HEK293 (cell line): ENCODE data around the gene FXYD3.

ENCODE experiments used
- CTCF ChIA-PET: fragments of 350-600 bp; formaldehyde crosslinking; extraction: SDS; loops from one replicate; lab custom pipeline; 2021; ENCODE audit warnings: antibody characterized with exemption; lab: Yijun Ruan, JAX
- POLR2A ChIA-PET: fragments of 300-600 bp; formaldehyde crosslinking; extraction: SDS; loops from one replicate; lab custom pipeline; 2020; ENCODE audit warnings: antibody characterized with exemption, inconsistent platforms; lab: Yijun Ruan, JAX
- H3K27ac ChIP-seq: fragments of 200-500 bp; sonication (Bioruptor generic); 2 replicates; pipeline ENCODE4 v1.5.1; 2014; ENCODE audit warnings: low read depth, low read length, control low read depth, inconsistent platforms; ENCODE audit errors: extremely low read depth
- H3K36me3 ChIP-seq, 2 experiments: fragments of 200-500 bp in 1 of 2; sonication (Bioruptor generic) in 1 of 2; 1 replicate in 1 of 2; 2 replicates in 1 of 2; pipeline ENCODE4 v1.5.1; 2014 to 2017; ENCODE audit warnings: inconsistent platforms in 2 of 2, low read length in 2 of 2; ENCODE audit not compliant: control insufficient read depth in 2 of 2, insufficient read depth in 1 of 2
- H3K4me1 ChIP-seq: fragments of 200-500 bp; sonication (Bioruptor generic); 2 replicates; pipeline ENCODE4 v1.5.1; 2014; ENCODE audit warnings: mild to moderate bottlenecking, low read length, inconsistent platforms; ENCODE audit not compliant: control insufficient read depth, insufficient read depth
- H3K4me3 ChIP-seq: 2 replicates; pipeline ENCODE4 v1.5.1; 2011; ENCODE audit warnings: low read depth, mild to moderate bottlenecking, control low read depth, low read length, moderate library complexity
- H3K9me3 ChIP-seq: fragments of 200-500 bp; sonication (Bioruptor generic); 2 replicates; pipeline ENCODE4 v1.5.1; 2014; ENCODE audit warnings: low read depth, low read length, inconsistent platforms; ENCODE audit not compliant: control insufficient read depth, insufficient read depth
- BCL6B ChIP-seq: fragments of 450-650 bp; formaldehyde crosslinking; IDR thresholded peaks from 2 replicates; pipeline ENCODE4 v1.5.1; 2017; ENCODE audit warnings: missing biosample characterization, missing genetic modification characterization
- SP7 ChIP-seq: fragments of 450-650 bp; formaldehyde crosslinking; IDR thresholded peaks from 2 replicates; pipeline ENCODE4 v1.5.1; 2016; ENCODE audit warnings: missing biosample characterization, missing genetic modification characterization
- ZIC2 ChIP-seq: fragments of 450-650 bp; formaldehyde crosslinking; IDR thresholded peaks from 2 replicates; pipeline ENCODE4 v1.5.1; 2016; ENCODE audit warnings: missing biosample characterization, missing genetic modification characterization
- ZNF280D ChIP-seq: fragments of 450-650 bp; formaldehyde crosslinking; IDR thresholded peaks from 2 replicates; pipeline ENCODE4 v1.5.1; 2016; ENCODE audit warnings: missing biosample characterization, missing genetic modification characterization
- ZNF518A ChIP-seq: fragments of 450-650 bp; formaldehyde crosslinking; conservative IDR thresholded peaks from 2 replicates; pipeline ENCODE4 v1.5.1; 2016; ENCODE audit warnings: low read depth, missing biosample characterization, missing genetic modification characterization
- ZNF580 ChIP-seq: fragments of 450-650 bp; formaldehyde crosslinking; IDR thresholded peaks from 2 replicates; pipeline ENCODE4 v1.5.1; 2016; ENCODE audit warnings: missing biosample characterization, missing genetic modification characterization
- TF ChIP-seq, protein P1 (sequence below): fragments of 450-650 bp; formaldehyde crosslinking; IDR thresholded peaks from 2 replicates; pipeline ENCODE4 v1.5.1; 2016; ENCODE audit warnings: missing biosample characterization, missing genetic modification characterization, borderline replicate concordance

FXYD3 gene

GRCh38 chr19:35106898-35107541, 8.6 kb upstream of the FXYD3 start:
- TF ChIP-seq, protein P1, sequence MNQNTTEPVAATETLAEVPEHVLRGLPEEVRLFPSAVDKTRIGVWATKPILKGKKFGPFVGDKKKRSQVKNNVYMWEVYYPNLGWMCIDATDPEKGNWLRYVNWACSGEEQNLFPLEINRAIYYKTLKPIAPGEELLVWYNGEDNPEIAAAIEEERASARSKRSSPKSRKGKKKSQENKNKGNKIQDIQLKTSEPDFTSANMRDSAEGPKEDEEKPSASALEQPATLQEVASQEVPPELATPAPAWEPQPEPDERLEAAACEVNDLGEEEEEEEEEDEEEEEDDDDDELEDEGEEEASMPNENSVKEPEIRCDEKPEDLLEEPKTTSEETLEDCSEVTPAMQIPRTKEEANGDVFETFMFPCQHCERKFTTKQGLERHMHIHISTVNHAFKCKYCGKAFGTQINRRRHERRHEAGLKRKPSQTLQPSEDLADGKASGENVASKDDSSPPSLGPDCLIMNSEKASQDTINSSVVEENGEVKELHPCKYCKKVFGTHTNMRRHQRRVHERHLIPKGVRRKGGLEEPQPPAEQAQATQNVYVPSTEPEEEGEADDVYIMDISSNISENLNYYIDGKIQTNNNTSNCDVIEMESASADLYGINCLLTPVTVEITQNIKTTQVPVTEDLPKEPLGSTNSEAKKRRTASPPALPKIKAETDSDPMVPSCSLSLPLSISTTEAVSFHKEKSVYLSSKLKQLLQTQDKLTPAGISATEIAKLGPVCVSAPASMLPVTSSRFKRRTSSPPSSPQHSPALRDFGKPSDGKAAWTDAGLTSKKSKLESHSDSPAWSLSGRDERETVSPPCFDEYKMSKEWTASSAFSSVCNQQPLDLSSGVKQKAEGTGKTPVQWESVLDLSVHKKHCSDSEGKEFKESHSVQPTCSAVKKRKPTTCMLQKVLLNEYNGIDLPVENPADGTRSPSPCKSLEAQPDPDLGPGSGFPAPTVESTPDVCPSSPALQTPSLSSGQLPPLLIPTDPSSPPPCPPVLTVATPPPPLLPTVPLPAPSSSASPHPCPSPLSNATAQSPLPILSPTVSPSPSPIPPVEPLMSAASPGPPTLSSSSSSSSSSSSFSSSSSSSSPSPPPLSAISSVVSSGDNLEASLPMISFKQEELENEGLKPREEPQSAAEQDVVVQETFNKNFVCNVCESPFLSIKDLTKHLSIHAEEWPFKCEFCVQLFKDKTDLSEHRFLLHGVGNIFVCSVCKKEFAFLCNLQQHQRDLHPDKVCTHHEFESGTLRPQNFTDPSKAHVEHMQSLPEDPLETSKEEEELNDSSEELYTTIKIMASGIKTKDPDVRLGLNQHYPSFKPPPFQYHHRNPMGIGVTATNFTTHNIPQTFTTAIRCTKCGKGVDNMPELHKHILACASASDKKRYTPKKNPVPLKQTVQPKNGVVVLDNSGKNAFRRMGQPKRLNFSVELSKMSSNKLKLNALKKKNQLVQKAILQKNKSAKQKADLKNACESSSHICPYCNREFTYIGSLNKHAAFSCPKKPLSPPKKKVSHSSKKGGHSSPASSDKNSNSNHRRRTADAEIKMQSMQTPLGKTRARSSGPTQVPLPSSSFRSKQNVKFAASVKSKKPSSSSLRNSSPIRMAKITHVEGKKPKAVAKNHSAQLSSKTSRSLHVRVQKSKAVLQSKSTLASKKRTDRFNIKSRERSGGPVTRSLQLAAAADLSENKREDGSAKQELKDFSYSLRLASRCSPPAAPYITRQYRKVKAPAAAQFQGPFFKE (tag by site-specific recombination) = no peak
- TF ChIP-seq ZNF518A (tag by site-specific recombination) (no peak), SP7 (tag by site-specific recombination) (no peak), ZIC2 (tag by site-specific recombination) (no peak), ZNF280D (peak; percentile 89), ZNF580 (tag by site-specific recombination) (peak; percentile 66; the same call in 1 of the 2 replicates), BCL6B (tag by site-specific recombination) (no peak)
- Histone ChIP-seq H3K9me3 (no peaks in the 10 kb centered on the region), H3K36me3 (no peaks in the 10 kb centered on the region), H3K27ac (no peak overlapping the region), H3K4me3 (no peak overlapping the region), H3K4me1 (no peaks in the 10 kb centered on the region)
- ChIA-PET CTCF (interaction anchor here (0.6 to 2.8 kb wide), 12 partner anchors 8 to 269 kb away, joined by 3 to 14 read pairs (median 3); no protein-coding TSS in a partner anchor), POLR2A (interaction anchor here (0.6 kb wide), 1 partner anchor 1161 kb away, joined by 3 read pairs; no protein-coding TSS in a partner anchor)
